PFSK-1 (cell line): ENCODE measurements around the gene DHRS9.

Source experiments
- POLR2AphosphoS5 ChIP-seq: IDR thresholded peaks from 2 replicates; pipeline ENCODE4 v1.6.1; 2012; ENCODE audit warnings: low read depth, mild to moderate bottlenecking, control low read depth, low read length, moderate library complexity
- SIN3A ChIP-seq: IDR thresholded peaks from 2 replicates; pipeline ENCODE4 v1.6.1; 2012; ENCODE audit warnings: mild to moderate bottlenecking, low read length, moderate library complexity, borderline replicate concordance; ENCODE audit not compliant: insufficient read depth
- TF ChIP-seq, protein P1 (sequence below), 2 experiments: IDR thresholded peaks; 2 replicates each; pipeline versions ENCODE4 v1.6.1 to v1.8.0; 2011 to 2012; ENCODE audit warnings: low read depth in 2 of 2, low read length in 2 of 2, control low read depth in 1 of 2, inconsistent platforms in 1 of 2, mild to moderate bottlenecking in 1 of 2, moderate library complexity in 1 of 2; ENCODE audit not compliant: insufficient read depth in 1 of 2

DNA sequence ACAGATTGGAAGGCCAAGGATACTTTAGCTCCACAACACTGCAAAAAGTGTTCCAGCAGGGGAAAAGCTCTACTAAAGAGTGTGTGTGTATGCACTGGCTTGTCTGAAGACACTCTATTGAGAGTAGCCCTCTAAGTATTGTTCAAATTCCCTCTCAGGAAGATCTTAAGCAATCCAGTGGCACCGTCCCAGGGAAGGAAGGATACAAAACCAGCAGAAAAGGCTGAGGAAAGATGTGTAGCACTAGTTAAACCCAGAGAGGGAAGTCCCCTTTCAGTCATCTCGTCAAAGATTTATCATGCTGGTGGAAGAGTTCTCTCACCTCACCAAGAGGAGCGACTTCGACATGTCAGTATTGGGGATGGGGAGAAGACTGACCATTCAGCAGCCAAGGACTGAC, 50.5 kb downstream of the DHRS9 start:
- no peak for TF ChIP-seq POLR2AphosphoS5
- TF ChIP-seq SIN3A: no peak
- TF ChIP-seq, protein P1, sequence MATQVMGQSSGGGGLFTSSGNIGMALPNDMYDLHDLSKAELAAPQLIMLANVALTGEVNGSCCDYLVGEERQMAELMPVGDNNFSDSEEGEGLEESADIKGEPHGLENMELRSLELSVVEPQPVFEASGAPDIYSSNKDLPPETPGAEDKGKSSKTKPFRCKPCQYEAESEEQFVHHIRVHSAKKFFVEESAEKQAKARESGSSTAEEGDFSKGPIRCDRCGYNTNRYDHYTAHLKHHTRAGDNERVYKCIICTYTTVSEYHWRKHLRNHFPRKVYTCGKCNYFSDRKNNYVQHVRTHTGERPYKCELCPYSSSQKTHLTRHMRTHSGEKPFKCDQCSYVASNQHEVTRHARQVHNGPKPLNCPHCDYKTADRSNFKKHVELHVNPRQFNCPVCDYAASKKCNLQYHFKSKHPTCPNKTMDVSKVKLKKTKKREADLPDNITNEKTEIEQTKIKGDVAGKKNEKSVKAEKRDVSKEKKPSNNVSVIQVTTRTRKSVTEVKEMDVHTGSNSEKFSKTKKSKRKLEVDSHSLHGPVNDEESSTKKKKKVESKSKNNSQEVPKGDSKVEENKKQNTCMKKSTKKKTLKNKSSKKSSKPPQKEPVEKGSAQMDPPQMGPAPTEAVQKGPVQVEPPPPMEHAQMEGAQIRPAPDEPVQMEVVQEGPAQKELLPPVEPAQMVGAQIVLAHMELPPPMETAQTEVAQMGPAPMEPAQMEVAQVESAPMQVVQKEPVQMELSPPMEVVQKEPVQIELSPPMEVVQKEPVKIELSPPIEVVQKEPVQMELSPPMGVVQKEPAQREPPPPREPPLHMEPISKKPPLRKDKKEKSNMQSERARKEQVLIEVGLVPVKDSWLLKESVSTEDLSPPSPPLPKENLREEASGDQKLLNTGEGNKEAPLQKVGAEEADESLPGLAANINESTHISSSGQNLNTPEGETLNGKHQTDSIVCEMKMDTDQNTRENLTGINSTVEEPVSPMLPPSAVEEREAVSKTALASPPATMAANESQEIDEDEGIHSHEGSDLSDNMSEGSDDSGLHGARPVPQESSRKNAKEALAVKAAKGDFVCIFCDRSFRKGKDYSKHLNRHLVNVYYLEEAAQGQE (IDR thresholded peaks at IDR 0.05; ENCODE audit: insufficient read depth in 1 of 2, low read depth in 2 of 2, low read length in 2 of 2): no peak
